Measurements from ENCODE around the gene BBS1.
"Not testable (repeated sequence)": the region's sequence is repeated elsewhere in the genome, so short reads cannot be mapped to it uniquely, and the experiment has no call there.

Gene BBS1

GRCh38 chr11:66510271-66510989 is at the start of gene BBS1:
Gene BBS1 (plus strand): TSS chr11:66510635. CDS start chr11:66510660, 25 bp downstream.
- DNase-seq (ENCODE audit: low read depth), result peak; percentile 29
- peak within 1 kb of the TSS; percentile 84 for H3K4me3 ChIP-seq (ENCODE audit: low read depth, low read length)

- no peak for DNase-seq (ENCODE audit: low read depth)
- H3K4me3 ChIP-seq (ENCODE audit: low read depth, low read length), result no peak overlapping the region
Measured at GRCh38 chr11:66462010-66462409, 48.4 kb upstream of the BBS1 start.

- DNase-seq (ENCODE audit: low read depth), result no peak
- no peak overlapping the region for H3K4me3 ChIP-seq (ENCODE audit: low read depth, low read length)
Measured at GRCh38 chr11:66462911-66463310, 47.5 kb upstream of the BBS1 start.

- H3K4me3 ChIP-seq (ENCODE audit: low read depth, low read length); DNase-seq (ENCODE audit: low read depth): not testable (repeated sequence)
Measured at GRCh38 chr11:66464116-66464515, 46.3 kb upstream of the BBS1 start.

GRCh38 chr11:66464916-66465315 is 45.5 kb upstream of the BBS1 start:
- H3K4me3 ChIP-seq (ENCODE audit: low read depth, low read length), result no peak overlapping the region
- no peak for DNase-seq (ENCODE audit: low read depth)

GRCh38 chr11:66465373-66466224 is 44.8 kb upstream of the BBS1 start:
- DNase-seq (ENCODE audit: low read depth), result no peak

GRCh38 chr11:66466225-66467033 is 44.0 kb upstream of the BBS1 start, which contains the start of gene PELI3:
Gene PELI3 (plus strand): TSS chr11:66466905. CDS start chr11:66468129, 1,224 bp downstream.
- DNase-seq (ENCODE audit: low read depth), result peak; percentile 62
- H3K4me3 ChIP-seq (ENCODE audit: low read depth, low read length), result peak within 1 kb of the TSS; percentile 68

More at GRCh38 chr11:66465373-66466224, 44.8 kb upstream of the BBS1 start:
- H3K4me3 ChIP-seq (ENCODE audit: low read depth, low read length), result peak overlapping the region; percentile 68

GRCh38 chr11:66467034-66467659 is 43.3 kb upstream of the BBS1 start:
- H3K4me3 ChIP-seq (ENCODE audit: low read depth, low read length), result peak overlapping the region; percentile 68
- DNase-seq (ENCODE audit: low read depth), result no peak

GRCh38 chr11:66467756-66468155 is 42.7 kb upstream of the BBS1 start:
- DNase-seq (ENCODE audit: low read depth), result no peak
- H3K4me3 ChIP-seq (ENCODE audit: low read depth, low read length), result peak overlapping the region; percentile 68

GRCh38 chr11:66468691-66469090 is 41.7 kb upstream of the BBS1 start:
- H3K4me3 ChIP-seq (ENCODE audit: low read depth, low read length), result no peak overlapping the region

GRCh38 chr11:66469441-66469840 is 41.0 kb upstream of the BBS1 start:
- no peak for DNase-seq (ENCODE audit: low read depth)
- no peak overlapping the region for H3K4me3 ChIP-seq (ENCODE audit: low read depth, low read length)

More at GRCh38 chr11:66468691-66469090, 41.7 kb upstream of the BBS1 start:
- no peak for DNase-seq (ENCODE audit: low read depth)

- no peak overlapping the region for H3K4me3 ChIP-seq (ENCODE audit: low read depth, low read length)
- no peak for DNase-seq (ENCODE audit: low read depth)
Measured at GRCh38 chr11:66470015-66470414, 40.4 kb upstream of the BBS1 start.

GRCh38 chr11:66471142-66471541 is 39.3 kb upstream of the BBS1 start:
- H3K4me3 ChIP-seq (ENCODE audit: low read depth, low read length), result no peak overlapping the region
- DNase-seq (ENCODE audit: low read depth), result no peak

- DNase-seq (ENCODE audit: low read depth), result no peak
- H3K4me3 ChIP-seq (ENCODE audit: low read depth, low read length), result no peak overlapping the region
Measured at GRCh38 chr11:66472054-66472453, 38.4 kb upstream of the BBS1 start.

- no peak for DNase-seq (ENCODE audit: low read depth)
Measured at GRCh38 chr11:66473167-66473566, 37.3 kb upstream of the BBS1 start.

GRCh38 chr11:66473608-66474515 is 36.6 kb upstream of the BBS1 start:
- no peak overlapping the region for H3K4me3 ChIP-seq (ENCODE audit: low read depth, low read length)
- DNase-seq (ENCODE audit: low read depth), result no peak

More at GRCh38 chr11:66473167-66473566, 37.3 kb upstream of the BBS1 start:
- no peak overlapping the region for H3K4me3 ChIP-seq (ENCODE audit: low read depth, low read length)

GRCh38 chr11:66475349-66476172 is 34.9 kb upstream of the BBS1 start:
- DNase-seq (ENCODE audit: low read depth), result no peak
- no peak overlapping the region for H3K4me3 ChIP-seq (ENCODE audit: low read depth, low read length)

Measured in skeletal muscle cell (primary cell).